HCT116 (cell line): ENCODE data around the gene EIF2B5.

Experiments used
- CTCF ChIP-seq, 3 experiments: fragments of 200-600 bp in 1 of 3; sonication (generic) in 1 of 3; IDR thresholded peaks in 2 of 3; conservative IDR thresholded peaks in 1 of 3; 2 replicates each; pipeline ENCODE4 v1.5.1; 2012 to 2017; ENCODE audit warnings: low read depth in 2 of 3, low read length in 2 of 3, antibody characterized with exemption in 1 of 3, borderline replicate concordance in 1 of 3, control low read depth in 1 of 3, mild to moderate bottlenecking in 1 of 3, mixed read lengths in 1 of 3, mixed run types in 1 of 3, moderate library complexity in 1 of 3; ENCODE audit not compliant: insufficient read depth in 1 of 3
- EGR1 ChIP-seq: IDR thresholded peaks from 2 replicates; pipeline ENCODE4 v1.6.1; 2012; ENCODE audit warnings: low read depth
- EZH2 ChIP-seq: fragments of 200-600 bp; sonication (generic); IDR thresholded peaks from 2 replicates; pipeline ENCODE4 v1.6.1; 2017; ENCODE audit warnings: antibody characterized with exemption, mixed run types
- EZH2phosphoT487 ChIP-seq: fragments of 200-600 bp; IDR thresholded peaks from 2 replicates; pipeline ENCODE4 v1.6.1; 2018; ENCODE audit warnings: antibody characterized with exemption, borderline replicate concordance
- POLR2A ChIP-seq: IDR thresholded peaks from 2 replicates; pipeline ENCODE4 v1.7.0; 2011; ENCODE audit warnings: borderline replicate concordance; ENCODE audit not compliant: insufficient read depth, insufficient read length; ENCODE audit errors: extremely low read depth
- POLR2AphosphoS5 ChIP-seq: IDR thresholded peaks from 2 replicates; pipeline ENCODE4 v1.6.1; 2011; ENCODE audit warnings: mild to moderate bottlenecking, low read depth, low read length, moderate library complexity
- SP1 ChIP-seq: IDR thresholded peaks from 2 replicates; pipeline ENCODE4 v1.6.1; 2012; ENCODE audit warnings: low read depth

DNA sequence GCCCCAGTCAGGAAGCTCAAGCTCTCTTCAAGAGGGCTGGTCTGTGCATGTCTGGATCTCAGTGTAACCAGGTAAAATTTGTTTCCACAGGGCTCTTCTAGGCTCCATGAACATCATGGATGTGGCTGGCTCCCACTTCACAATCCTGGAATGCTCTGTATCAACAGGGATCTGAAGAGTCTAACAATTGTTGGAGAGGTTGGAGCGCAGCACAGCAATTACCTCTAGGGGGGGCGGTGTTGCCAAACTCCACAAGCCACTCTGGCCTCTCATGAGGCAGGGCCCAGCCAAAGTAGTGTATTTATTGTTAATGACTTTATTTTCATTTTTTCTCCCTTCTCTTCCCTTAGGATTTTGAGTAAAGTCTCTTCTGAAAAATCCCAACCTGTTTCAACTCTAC, 6.1 kb upstream of the EIF2B5 start:
- TF ChIP-seq CTCF (IDR thresholded peaks at IDR 0.05 in 2 of 3, conservative IDR thresholded peaks at IDR 0.05 in 1 of 3; ENCODE audit: borderline replicate concordance in 1 of 3, insufficient read depth in 1 of 3, low read depth in 2 of 3, low read length in 2 of 3) (peak; percentile 33 to 62 (median 56); a peak in 5 of 6 replicates), EZH2phosphoT487 (no peak), POLR2A (no peak), POLR2AphosphoS5 (no peak), EZH2 (no peak), SP1 (no peak), EGR1 (no peak)
